ENCODE data around the gene PSRC1.

DNA sequence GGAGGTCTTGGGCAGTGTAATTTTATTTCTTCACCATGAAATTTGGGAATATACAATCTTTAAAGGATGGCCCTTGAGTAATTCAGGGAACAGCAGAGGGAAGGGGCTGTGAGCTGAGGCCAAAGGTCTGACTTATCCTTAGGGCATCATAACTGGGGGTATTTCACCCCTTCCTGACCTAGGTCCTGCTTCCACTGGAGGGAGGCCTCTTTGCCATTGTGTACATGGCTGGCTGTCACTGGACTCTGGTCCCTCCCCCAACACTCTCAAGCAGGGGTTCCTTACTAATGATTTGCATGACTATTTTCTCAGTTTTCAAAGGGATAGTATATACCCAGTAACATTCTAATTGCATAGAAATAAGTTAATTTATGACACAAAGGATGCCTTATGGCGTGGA is 7.2 kb upstream of the PSRC1 start:
- TF ChIP-seq, protein P1, sequence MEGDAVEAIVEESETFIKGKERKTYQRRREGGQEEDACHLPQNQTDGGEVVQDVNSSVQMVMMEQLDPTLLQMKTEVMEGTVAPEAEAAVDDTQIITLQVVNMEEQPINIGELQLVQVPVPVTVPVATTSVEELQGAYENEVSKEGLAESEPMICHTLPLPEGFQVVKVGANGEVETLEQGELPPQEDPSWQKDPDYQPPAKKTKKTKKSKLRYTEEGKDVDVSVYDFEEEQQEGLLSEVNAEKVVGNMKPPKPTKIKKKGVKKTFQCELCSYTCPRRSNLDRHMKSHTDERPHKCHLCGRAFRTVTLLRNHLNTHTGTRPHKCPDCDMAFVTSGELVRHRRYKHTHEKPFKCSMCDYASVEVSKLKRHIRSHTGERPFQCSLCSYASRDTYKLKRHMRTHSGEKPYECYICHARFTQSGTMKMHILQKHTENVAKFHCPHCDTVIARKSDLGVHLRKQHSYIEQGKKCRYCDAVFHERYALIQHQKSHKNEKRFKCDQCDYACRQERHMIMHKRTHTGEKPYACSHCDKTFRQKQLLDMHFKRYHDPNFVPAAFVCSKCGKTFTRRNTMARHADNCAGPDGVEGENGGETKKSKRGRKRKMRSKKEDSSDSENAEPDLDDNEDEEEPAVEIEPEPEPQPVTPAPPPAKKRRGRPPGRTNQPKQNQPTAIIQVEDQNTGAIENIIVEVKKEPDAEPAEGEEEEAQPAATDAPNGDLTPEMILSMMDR (IDR thresholded peaks at IDR 0.05), result no peak
- no peak for TF ChIP-seq POLR2A (IDR thresholded peaks at IDR 0.05)
